Stimulated activated CD4-positive, alpha-beta T cell treated with anti-CD3 and anti-CD28 coated beads, Interleukin-4, amount 100 ng/mL, for 4 hours (primary cell): Measurements from ENCODE around the gene ZNRF1.
"Not testable (repeated sequence)": the region's sequence is repeated elsewhere in the genome, so short reads cannot be mapped to it uniquely, and the experiment has no call there.

Source experiments
- DNase-seq, 2 experiments: peaks; one replicate each; pipeline ENCODE4 v3.0.0-alpha.2; 2020

ZNRF1 gene

GRCh38 chr16:75116081-75116910 lies 117.5 kb downstream of the ZNRF1 start, which contains the start of gene LDHD:
Gene LDHD (minus strand): TSS chr16:75116780. CDS start chr16:75116720, 60 bp downstream.
- DNase-seq, result no peak

DNA sequence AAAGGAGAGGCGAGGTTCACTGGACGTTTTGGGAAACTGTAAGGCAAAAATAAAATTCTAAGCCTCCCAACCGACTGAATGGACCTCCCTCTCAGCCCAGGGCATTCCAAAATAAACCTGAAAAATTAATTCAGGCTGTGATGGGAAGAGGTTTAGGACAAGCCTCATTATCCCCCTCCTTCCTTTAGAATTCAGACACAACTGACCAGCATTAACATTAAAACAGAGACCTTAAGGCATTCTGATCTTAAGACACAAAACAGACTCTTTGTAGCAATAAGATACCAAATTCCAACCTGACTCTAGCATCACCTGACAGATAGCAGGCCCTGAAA lies 118.1 kb downstream of the ZNRF1 start:
- DNase-seq, result no peak

- no peak for DNase-seq
Measured at GRCh38 chr16:75118943-75119539, 120.2 kb downstream of the ZNRF1 start.

GRCh38 chr16:75120253-75120652 lies 121.4 kb downstream of the ZNRF1 start:
- no peak for DNase-seq

DNA sequence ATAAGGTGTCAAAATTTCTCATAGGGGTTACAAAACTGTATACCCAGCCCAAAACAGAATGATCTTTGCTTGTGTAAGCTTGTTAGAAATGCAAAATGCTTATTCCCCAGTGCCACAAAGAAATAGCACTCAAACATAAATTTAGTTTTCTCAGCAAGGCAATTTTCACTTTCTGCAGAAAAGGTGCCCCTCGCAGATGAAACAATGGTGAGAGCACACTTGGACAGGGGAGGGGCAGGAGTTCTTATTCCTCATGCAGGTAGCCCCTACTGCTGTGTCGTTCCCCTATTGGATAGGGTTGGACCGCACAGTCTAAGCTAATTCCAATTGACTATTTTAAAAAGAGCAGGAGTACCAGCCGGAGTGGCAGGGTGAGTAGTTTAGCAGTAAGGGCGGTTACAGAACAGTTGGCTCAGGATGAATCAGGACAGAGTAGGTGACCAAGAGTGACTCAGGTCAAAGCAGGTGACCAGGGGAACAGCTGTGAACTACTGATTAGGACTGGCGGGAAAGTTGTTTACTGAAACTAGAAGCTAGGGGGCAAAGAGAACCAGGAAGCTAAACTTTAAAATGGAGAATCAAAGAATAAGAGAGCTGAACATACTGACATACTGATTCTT lies 123.2 kb downstream of the ZNRF1 start:
- DNase-seq, result no peak

DNA sequence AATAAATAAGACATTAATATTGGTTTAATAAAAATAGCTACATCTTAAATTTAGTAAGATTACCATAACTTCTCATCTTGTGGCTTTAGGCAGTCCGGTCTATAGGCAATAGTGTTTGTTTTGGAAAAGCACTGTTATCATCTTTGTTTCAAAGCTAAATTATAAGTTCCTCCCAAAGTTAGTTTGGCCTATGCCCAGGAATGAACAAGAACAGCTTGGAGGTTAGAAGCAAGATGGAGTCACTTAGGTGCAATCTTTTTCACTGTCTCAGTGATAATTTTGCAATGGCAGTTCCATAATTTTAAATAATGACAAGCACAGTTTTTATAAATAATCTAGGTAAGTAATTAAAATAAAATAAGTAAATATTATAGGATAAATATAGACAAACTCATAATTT lies 123.8 kb downstream of the ZNRF1 start:
- no peak for DNase-seq

DNA sequence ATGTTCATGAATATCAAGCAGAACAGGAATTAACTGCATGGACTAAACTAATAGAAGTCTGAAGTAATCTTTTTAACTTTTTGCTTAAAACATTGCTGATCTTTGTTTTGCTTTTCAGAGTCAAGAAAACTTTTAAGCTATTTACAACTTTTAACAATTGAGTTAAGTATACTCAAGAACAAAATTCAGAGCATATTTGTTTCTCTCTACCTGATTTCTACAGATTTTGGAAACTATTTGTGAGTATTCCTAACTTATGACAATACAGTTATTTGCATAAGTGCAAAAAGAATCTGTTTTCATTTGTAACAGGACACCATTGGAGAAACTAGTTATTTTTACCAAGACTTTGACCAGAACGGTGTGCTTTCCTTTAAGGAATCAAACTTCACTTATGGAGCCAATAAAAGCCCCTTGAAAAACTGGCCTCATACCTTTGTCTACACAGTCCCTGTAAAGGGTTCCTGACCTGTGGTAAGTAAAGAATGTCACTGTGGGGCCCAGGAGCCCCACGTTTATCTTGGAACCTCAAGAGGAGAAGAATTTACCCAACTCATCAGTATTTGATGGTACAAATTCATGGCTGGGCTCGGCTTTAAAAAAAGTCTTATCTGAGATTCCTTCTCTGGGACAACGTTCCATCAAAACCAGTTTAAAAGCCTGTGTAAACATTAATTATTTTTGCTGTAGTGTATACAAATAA lies 129.0 kb downstream of the ZNRF1 start:
- no peak for DNase-seq

DNA sequence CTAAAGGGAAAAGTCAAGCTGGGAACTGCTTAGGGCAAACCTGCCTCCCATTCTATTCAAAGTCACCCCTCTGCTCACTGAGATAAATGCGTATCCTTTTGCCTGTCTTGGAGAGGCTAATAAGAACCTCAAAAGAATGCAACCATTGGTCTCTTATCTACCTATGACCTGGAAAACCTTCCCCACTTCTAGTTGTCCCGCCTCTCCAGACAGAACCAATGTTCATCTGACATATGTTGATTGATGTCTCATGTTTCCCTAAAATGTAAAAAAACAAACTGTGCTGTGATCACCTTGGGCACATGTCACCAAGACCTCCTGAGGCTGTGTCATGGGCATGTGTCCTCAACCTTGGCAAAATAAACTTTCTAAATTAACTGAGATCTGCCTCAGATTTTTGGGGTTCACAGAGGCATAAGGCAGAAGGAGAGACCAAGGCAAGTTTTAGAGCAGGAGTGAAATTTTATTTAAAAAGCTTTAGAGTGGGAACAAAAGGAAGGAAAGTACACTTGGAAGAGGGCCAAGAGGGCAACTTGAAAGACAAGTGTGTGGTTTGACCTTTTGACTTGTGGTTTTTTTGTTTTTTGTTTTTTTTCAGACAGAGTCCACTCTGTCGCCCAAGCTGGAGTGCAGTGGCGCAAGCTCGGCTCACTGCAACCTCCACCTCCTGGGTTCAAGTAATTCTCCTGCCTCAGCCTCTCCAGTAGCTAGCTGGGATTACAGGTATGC lies 130.8 kb downstream of the ZNRF1 start:
- DNase-seq, result not testable (repeated sequence)

DNA sequence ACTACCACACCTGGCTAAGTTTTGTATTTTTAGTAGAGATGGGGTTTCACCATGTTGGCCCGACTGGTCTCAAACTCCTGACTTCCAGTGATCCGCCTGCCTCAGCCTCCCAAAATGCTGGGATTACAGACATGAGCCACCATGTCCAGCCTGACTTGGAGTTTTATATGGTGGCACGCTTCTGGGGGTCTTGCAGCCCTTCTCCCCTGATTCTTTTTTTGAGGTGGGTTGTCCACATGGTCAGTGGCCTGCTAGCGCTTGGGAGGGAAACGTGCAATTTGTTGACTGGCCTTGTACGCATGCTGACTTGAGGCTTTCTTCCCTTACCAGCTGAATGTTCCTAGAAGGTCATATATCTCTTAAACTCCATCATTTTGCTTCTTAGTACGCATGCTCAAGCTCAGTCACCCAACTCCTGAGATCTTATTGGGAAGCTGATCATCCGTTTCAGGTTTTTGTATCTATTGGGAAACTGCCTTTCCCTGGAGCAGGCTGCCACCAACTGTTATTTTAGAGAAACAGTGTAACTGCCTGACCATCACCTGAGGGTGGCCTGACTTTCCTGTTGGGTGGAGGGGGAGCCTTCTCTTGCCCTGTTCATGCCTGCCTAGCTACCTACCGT lies 131.4 kb downstream of the ZNRF1 start:
- no peak for DNase-seq

- DNase-seq, result no peak
Measured at GRCh38 chr16:75131081-75131480, 132.3 kb downstream of the ZNRF1 start.

GRCh38 chr16:75138233-75138632 lies 139.4 kb downstream of the ZNRF1 start:
- DNase-seq, result no peak

- no peak for DNase-seq
Measured at GRCh38 chr16:75138636-75139035, 139.8 kb downstream of the ZNRF1 start.

DNA sequence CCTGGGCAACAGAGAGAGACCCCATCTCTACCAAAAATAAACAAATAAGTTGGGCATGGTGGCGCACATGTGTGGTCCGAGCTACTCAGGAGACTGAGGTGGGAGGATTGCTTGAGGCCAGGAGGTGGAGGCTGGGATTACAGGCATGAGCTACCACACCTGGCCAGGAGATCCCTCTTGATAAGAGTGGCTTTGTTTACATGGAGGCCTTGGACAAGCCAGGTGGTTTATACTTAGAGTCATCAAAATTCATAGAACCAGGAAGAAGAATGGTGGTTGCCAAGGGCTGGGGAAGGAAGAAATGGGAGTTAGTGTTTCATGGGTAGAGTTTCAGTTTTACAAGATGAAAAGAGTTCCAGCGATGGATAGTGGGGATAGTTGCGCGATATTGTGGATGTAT lies 140.7 kb downstream of the ZNRF1 start:
- DNase-seq, result no peak

DNA sequence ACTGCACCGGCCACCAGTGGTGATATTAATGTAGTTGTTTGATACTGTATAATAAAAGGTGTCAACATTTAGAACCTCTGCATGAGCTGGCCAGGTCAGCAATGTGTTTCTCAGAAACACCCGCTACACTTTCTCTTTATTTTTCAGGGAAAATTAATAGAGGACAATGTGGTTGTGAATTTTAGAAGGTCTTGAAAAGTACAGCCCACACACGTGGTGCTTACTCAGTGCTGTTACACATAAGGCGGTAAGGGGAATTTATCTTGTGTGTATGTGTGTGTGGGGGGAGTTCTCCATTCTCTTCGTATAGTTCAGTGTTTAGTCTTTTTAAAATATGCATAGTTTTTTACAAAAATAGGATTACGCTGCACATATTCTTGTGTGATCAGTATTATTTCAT lies 145.1 kb downstream of the ZNRF1 start:
- no peak for DNase-seq

- no peak for DNase-seq
Measured at GRCh38 chr16:75147968-75148310, 149.1 kb downstream of the ZNRF1 start.

- DNase-seq, result peak; percentile 91 to 94
Measured at GRCh38 chr16:75148311-75149195, 149.7 kb downstream of the ZNRF1 start, which contains the start of gene ZFP1. Gene ZFP1 (plus strand): TSS chr16:75148524. CDS start chr16:75152952, 4,428 bp downstream.

DNA sequence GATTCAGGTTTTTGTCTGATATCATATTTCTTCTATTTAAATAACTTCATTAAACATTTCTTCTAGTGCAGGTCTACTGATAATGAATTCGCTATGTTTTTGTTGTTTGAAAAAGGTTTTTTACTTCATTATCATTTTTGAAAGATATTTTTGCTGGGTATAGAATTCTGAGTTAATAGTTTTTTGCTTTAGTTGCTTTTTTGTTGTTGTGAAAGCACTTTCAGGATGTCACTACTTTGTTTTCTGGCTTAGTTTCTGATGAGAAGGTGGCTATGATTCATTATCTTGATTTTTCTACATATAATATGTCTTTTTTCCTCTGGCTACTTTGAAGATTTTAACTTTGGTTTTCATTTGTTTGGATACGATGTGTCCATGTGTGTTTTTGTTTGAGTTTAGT lies 153.0 kb downstream of the ZNRF1 start:
- no peak for DNase-seq

DNA sequence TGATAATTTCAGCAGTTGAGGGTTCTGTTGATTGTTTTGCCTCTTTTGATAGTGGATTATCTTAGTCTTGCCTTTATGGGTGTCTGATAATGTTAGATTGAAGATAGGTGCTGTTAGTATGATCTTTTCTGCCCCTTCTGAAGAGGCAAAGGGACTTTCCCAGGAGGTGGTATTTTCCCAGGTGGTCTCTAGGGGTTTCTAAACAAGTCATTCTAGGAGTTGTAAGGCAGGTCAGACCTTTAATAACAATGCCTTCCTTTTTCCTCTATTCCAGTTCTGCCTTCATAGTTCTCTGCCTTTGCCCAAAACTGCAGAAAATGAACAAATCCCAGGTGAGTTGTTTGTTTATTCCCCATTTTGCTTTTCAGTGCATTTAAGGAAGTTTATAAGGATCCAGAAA lies 153.8 kb downstream of the ZNRF1 start:
- no peak for DNase-seq

GRCh38 chr16:75160386-75160785 lies 161.6 kb downstream of the ZNRF1 start:
- DNase-seq, result no peak
